HepG2 (cell line): Measurements from ENCODE around the gene PGC. TPM values are rescaled to one million over a fixed set of nuclear protein-coding genes. Genes with fewer than 3 reads are reported as not detected.

Experiments
- FOXC1 ChIP-seq: sonication (generic); formaldehyde crosslinking; IDR thresholded peaks from 2 replicates; pipeline ENCODE4 v1.8.0; 2022; ENCODE audit warnings: mild to moderate bottlenecking, missing genetic modification reagents, borderline replicate concordance
- GABPA ChIP-seq, 2 experiments: IDR thresholded peaks; 2 replicates each; pipeline ENCODE4 v1.6.1; 2011 to 2016; ENCODE audit warnings: low read depth in 2 of 2, low read length in 1 of 2, missing biosample characterization in 1 of 2, missing genetic modification characterization in 1 of 2
- HOXA3 ChIP-seq: sonication (generic); formaldehyde crosslinking; IDR thresholded peaks from 2 replicates; pipeline ENCODE4 v1.5.0; 2020; ENCODE audit warnings: missing genetic modification reagents
- KLF12 ChIP-seq: sonication (generic); formaldehyde crosslinking; IDR thresholded peaks from 2 replicates; pipeline ENCODE4 v1.4.0; 2020; ENCODE audit warnings: missing genetic modification reagents, borderline replicate concordance
- MED1 ChIP-seq: sonication (generic); formaldehyde crosslinking; IDR thresholded peaks from 2 replicates; pipeline ENCODE4 v1.4.0; 2020; ENCODE audit warnings: missing genetic modification reagents
- PATZ1 ChIP-seq: sonication (generic); formaldehyde crosslinking; IDR thresholded peaks from 2 replicates; pipeline ENCODE4 v1.4.0; 2020; ENCODE audit warnings: missing genetic modification reagents
- PCBP1 ChIP-seq: fragments of 200-400 bp; formaldehyde crosslinking; IDR thresholded peaks from 2 replicates; pipeline ENCODE4 v1.6.1; 2017; ENCODE audit warnings: mild to moderate bottlenecking, low read depth, low read length, borderline replicate concordance
- PITX1 ChIP-seq: sonication (generic); formaldehyde crosslinking; IDR thresholded peaks from 2 replicates; pipeline ENCODE4 v1.5.1; 2020; ENCODE audit warnings: mild to moderate bottlenecking, missing genetic modification reagents
- RARA ChIP-seq: IDR thresholded peaks from 2 replicates; pipeline ENCODE4 v1.6.1; 2016; ENCODE audit warnings: missing genetic modification reagents, missing compliant biosample characterization
- RBFOX2 ChIP-seq: fragments of 200-400 bp; formaldehyde crosslinking; IDR thresholded peaks from 2 replicates; pipeline ENCODE4 v1.6.1; 2017; ENCODE audit warnings: low read depth, mild to moderate bottlenecking, low read length
- RNF219 ChIP-seq: sonication (generic); formaldehyde crosslinking; IDR thresholded peaks from 2 replicates; pipeline ENCODE4 v1.5.0; 2020; ENCODE audit warnings: mild to moderate bottlenecking, missing genetic modification reagents
- RXRB ChIP-seq: IDR thresholded peaks from 2 replicates; pipeline ENCODE4 v1.6.1; 2016; ENCODE audit warnings: borderline replicate concordance, missing genetic modification reagents, missing compliant biosample characterization
- TBX3 ChIP-seq: fragments of 450-650 bp; IDR thresholded peaks from 2 replicates; pipeline ENCODE4 v1.6.1; 2017; ENCODE audit warnings: antibody characterized with exemption, mild to moderate bottlenecking, inconsistent platforms, borderline replicate concordance
- TFAP4 ChIP-seq: sonication (generic); IDR thresholded peaks from 2 replicates; pipeline ENCODE4 v1.6.1; 2016; ENCODE audit warnings: low read depth, borderline replicate concordance
- ZMYM4 ChIP-seq: sonication (generic); formaldehyde crosslinking; IDR thresholded peaks from 2 replicates; pipeline ENCODE4 v1.8.1; 2023; ENCODE audit warnings: mild to moderate bottlenecking, missing genetic modification reagents
- ZNF430 ChIP-seq: sonication (generic); formaldehyde crosslinking; IDR thresholded peaks from 2 replicates; pipeline ENCODE4 v1.9.0; 2021; ENCODE audit warnings: mild to moderate bottlenecking, missing genetic modification reagents
- ZNF574 ChIP-seq: sonication (generic); formaldehyde crosslinking; IDR thresholded peaks from 2 replicates; pipeline ENCODE4 v1.4.0; 2020; ENCODE audit warnings: missing genetic modification reagents
- ZNF704 ChIP-seq: sonication (generic); formaldehyde crosslinking; IDR thresholded peaks from 2 replicates; pipeline ENCODE4 v1.8.1; 2023; ENCODE audit warnings: mild to moderate bottlenecking, inconsistent platforms, moderate library complexity, missing genetic modification reagents, borderline replicate concordance
- ZNF737 ChIP-seq: sonication (generic); formaldehyde crosslinking; IDR thresholded peaks from 2 replicates; pipeline ENCODE4 v1.5.0; 2020; ENCODE audit warnings: missing genetic modification reagents, mild to moderate bottlenecking, borderline replicate concordance
- ZNF773 ChIP-seq: sonication (generic); formaldehyde crosslinking; IDR thresholded peaks from 2 replicates; pipeline ENCODE4 v1.4.0; 2020; ENCODE audit warnings: missing genetic modification reagents, borderline replicate concordance
- ZNF780A ChIP-seq: sonication (generic); formaldehyde crosslinking; IDR thresholded peaks from 2 replicates; pipeline ENCODE4 v1.8.0; 2022; ENCODE audit warnings: mild to moderate bottlenecking, missing genetic modification reagents, moderate library complexity
- polyA plus RNA-seq, 8 experiments: library from polyadenylated mRNA; depleted of rRNA in 3 of 8; stranded (reverse) in 7 of 8; unstranded in 1 of 8; fragments of >200 nt; fragmentation: Illumina TruSeq in 4 of 8; extraction: Trizol in 4 of 8; gene quantifications; 2 replicates each; pipeline versions ENCODE4 v1.2.1 to v1.2.3, GENCODE V29; 2011 to 2016; ENCODE audit warnings: low read depth in 4 of 8, missing spikeins in 1 of 8, mixed read lengths in 1 of 8; ENCODE audit not compliant: insufficient read depth in 1 of 8
- total RNA-seq, 5 experiments: library from RNA; depleted of rRNA; stranded (reverse); fragments of >200 nt; fragmentation: Illumina TruSeq; extraction: Trizol; gene quantifications; 2 replicates each; pipeline ENCODE4 v1.2.3, GENCODE V29; 2016; ENCODE audit warnings: low read depth in 1 of 5

Gene PGC
- total and polyA plus RNA-seq, 2 of the 13 experiments (the other 11 are each of a cell fraction or from before 2014, with no cell fraction given) = 426 to 502 TPM

GRCh38 chr6:41748542-41748941 lies 1.3 kb upstream of the PGC start (continued):
- TF ChIP-seq ZNF574 = peak; percentile 20; the same call in 1 of the 2 replicates
- TF ChIP-seq TFAP4 = peak; percentile 84
- 0 out of 2 replicates have a peak, but pooled peaks have one; percentile 13 for TF ChIP-seq ZNF704 (CRISPR knock-in tag)
- TF ChIP-seq RXRB (CRISPR knock-in tag) = peak; percentile 14; the same call in 1 of the 2 replicates
- no peak for TF ChIP-seq FOXC1 (CRISPR knock-in tag)
- 0 out of 2 replicates have a peak, but pooled peaks have one; percentile 21 for TF ChIP-seq ZMYM4
- TF ChIP-seq PATZ1 = peak; percentile 61
- no peak for TF ChIP-seq TBX3
- no peak for TF ChIP-seq GABPA (IDR thresholded peaks at IDR 0.05; ENCODE audit: low read depth, low read length)
- TF ChIP-seq GABPA (CRISPR knock-in tag; IDR thresholded peaks at IDR 0.05; ENCODE audit: low read depth) = no peak
- no peak for TF ChIP-seq ZNF737 (CRISPR knock-in tag)
- TF ChIP-seq RARA (CRISPR knock-in tag) = 0 out of 2 replicates have a peak, but pooled peaks have one; percentile 20
- no peak for TF ChIP-seq PITX1 (CRISPR knock-in tag)
- no peak for TF ChIP-seq ZNF780A (CRISPR knock-in tag)
- TF ChIP-seq HOXA3 (CRISPR knock-in tag) = peak; percentile 39; the same call in 1 of the 2 replicates
- TF ChIP-seq PCBP1 = peak; percentile 79; the same call in 1 of the 2 replicates
- TF ChIP-seq KLF12 (CRISPR knock-in tag) = no peak
- no peak for TF ChIP-seq MED1
- TF ChIP-seq ZNF773 = no peak
- TF ChIP-seq ZNF430 (CRISPR knock-in tag) = no peak
- TF ChIP-seq RBFOX2 = no peak
- TF ChIP-seq RNF219 (CRISPR knock-in tag) = no peak
